GM12891 (cell line): ENCODE data around the gene PAX9.

Experiments used
- POLR2A ChIP-seq: IDR thresholded peaks from 2 replicates; pipeline ENCODE4 v1.6.1; 2011; ENCODE audit warnings: low read depth, low read length, control low read depth
- POLR2AphosphoS5 ChIP-seq: IDR thresholded peaks from 2 replicates; pipeline ENCODE4 v1.6.1; 2011; ENCODE audit warnings: low read depth, low read length, control low read depth
- TAF1 ChIP-seq: IDR thresholded peaks from 2 replicates; pipeline ENCODE4 v1.6.1; 2011; ENCODE audit warnings: low read depth, low read length, control low read depth

- TF ChIP-seq POLR2A = no peak
- TF ChIP-seq POLR2AphosphoS5 = no peak
- no peak for TF ChIP-seq TAF1
Observed at GRCh38 chr14:36671149-36671548, 9.5 kb downstream of the PAX9 start.
